ENCODE data around the gene DMRT3.

- TF ChIP-seq ZBTB26 (tag by site-specific recombination; optimal IDR thresholded peaks at IDR 0.05) (no peak), ZNF274 (IDR thresholded peaks at IDR 0.05; ENCODE audit: low read length) (no peak), ZNF274 (tag by site-specific recombination; IDR thresholded peaks at IDR 0.05; ENCODE audit: borderline replicate concordance) (no peak), ZNF140 (tag by site-specific recombination; IDR thresholded peaks at IDR 0.05) (no peak), ZFP37 (tag by site-specific recombination; IDR thresholded peaks at IDR 0.05) (no peak), ZBTB8A (tag by site-specific recombination; IDR thresholded peaks at IDR 0.05) (peak; percentile 83), ZNF658 (tag by site-specific recombination; IDR thresholded peaks at IDR 0.05) (no peak), ZNF18 (tag by site-specific recombination; IDR thresholded peaks at IDR 0.05) (no peak), ZNF558 (tag by site-specific recombination; IDR thresholded peaks at IDR 0.05) (no peak), SALL2 (tag by site-specific recombination; IDR thresholded peaks at IDR 0.05; ENCODE audit: borderline replicate concordance) (no peak)
- TF ChIP-seq, protein P1, sequence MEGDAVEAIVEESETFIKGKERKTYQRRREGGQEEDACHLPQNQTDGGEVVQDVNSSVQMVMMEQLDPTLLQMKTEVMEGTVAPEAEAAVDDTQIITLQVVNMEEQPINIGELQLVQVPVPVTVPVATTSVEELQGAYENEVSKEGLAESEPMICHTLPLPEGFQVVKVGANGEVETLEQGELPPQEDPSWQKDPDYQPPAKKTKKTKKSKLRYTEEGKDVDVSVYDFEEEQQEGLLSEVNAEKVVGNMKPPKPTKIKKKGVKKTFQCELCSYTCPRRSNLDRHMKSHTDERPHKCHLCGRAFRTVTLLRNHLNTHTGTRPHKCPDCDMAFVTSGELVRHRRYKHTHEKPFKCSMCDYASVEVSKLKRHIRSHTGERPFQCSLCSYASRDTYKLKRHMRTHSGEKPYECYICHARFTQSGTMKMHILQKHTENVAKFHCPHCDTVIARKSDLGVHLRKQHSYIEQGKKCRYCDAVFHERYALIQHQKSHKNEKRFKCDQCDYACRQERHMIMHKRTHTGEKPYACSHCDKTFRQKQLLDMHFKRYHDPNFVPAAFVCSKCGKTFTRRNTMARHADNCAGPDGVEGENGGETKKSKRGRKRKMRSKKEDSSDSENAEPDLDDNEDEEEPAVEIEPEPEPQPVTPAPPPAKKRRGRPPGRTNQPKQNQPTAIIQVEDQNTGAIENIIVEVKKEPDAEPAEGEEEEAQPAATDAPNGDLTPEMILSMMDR (tag by site-specific recombination; IDR thresholded peaks at IDR 0.05) = no peak
- TF ChIP-seq, protein P2, sequence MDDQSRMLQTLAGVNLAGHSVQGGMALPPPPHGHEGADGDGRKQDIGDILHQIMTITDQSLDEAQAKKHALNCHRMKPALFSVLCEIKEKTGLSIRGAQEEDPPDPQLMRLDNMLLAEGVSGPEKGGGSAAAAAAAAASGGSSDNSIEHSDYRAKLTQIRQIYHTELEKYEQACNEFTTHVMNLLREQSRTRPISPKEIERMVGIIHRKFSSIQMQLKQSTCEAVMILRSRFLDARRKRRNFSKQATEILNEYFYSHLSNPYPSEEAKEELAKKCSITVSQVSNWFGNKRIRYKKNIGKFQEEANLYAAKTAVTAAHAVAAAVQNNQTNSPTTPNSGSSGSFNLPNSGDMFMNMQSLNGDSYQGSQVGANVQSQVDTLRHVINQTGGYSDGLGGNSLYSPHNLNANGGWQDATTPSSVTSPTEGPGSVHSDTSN (CRISPR knock-in tag; IDR thresholded peaks at IDR 0.05) = no peak
Measured at GRCh38 chr9:969310-970150, 6.9 kb upstream of the DMRT3 start.
